HUES6 (cell line): ENCODE measurements around the gene RAE1.

ENCODE experiments used
- H3K27ac ChIP-seq: 2 replicates; pipeline ENCODE4 v1.7.0; 2013; ENCODE audit warnings: low read depth, mild to moderate bottlenecking, low read length, inconsistent platforms
- H3K27me3 ChIP-seq: 2 replicates; pipeline ENCODE4 v1.6.1; 2013; ENCODE audit warnings: low read length; ENCODE audit not compliant: control insufficient read depth, insufficient read depth
- H3K36me3 ChIP-seq: 2 replicates; pipeline ENCODE4 v1.6.1; 2013; ENCODE audit warnings: low read length; ENCODE audit not compliant: control insufficient read depth, insufficient read depth
- H3K4me1 ChIP-seq: 2 replicates; pipeline ENCODE4 v1.6.1; 2013; ENCODE audit warnings: low read length; ENCODE audit not compliant: control insufficient read depth, insufficient read depth
- H3K4me3 ChIP-seq: 2 replicates; pipeline ENCODE4 v1.5.1; 2013; ENCODE audit warnings: low read depth, low read length
- H3K9ac ChIP-seq: one replicate; pipeline ENCODE4 v1.6.1; 2013; ENCODE audit warnings: mild to moderate bottlenecking, low read length
- H3K9me3 ChIP-seq: 2 replicates; pipeline ENCODE4 v1.6.1; 2013; ENCODE audit warnings: low read depth, low read length; ENCODE audit not compliant: control insufficient read depth, insufficient read depth

RAE1 gene

GRCh38 chr20:57420571-57421252, 69.7 kb downstream of the RAE1 start:
- H3K9ac ChIP-seq: no peak overlapping the region
- no peaks in the 10 kb centered on the region for H3K9me3 ChIP-seq
- H3K4me3 ChIP-seq: no peak overlapping the region
- peaks cover 9% of the 10 kb centered on the region for H3K4me1 ChIP-seq
- H3K36me3 ChIP-seq: no peaks in the 10 kb centered on the region
- H3K27me3 ChIP-seq: no peaks in the 10 kb centered on the region
- no peak overlapping the region for H3K27ac ChIP-seq

DNA sequence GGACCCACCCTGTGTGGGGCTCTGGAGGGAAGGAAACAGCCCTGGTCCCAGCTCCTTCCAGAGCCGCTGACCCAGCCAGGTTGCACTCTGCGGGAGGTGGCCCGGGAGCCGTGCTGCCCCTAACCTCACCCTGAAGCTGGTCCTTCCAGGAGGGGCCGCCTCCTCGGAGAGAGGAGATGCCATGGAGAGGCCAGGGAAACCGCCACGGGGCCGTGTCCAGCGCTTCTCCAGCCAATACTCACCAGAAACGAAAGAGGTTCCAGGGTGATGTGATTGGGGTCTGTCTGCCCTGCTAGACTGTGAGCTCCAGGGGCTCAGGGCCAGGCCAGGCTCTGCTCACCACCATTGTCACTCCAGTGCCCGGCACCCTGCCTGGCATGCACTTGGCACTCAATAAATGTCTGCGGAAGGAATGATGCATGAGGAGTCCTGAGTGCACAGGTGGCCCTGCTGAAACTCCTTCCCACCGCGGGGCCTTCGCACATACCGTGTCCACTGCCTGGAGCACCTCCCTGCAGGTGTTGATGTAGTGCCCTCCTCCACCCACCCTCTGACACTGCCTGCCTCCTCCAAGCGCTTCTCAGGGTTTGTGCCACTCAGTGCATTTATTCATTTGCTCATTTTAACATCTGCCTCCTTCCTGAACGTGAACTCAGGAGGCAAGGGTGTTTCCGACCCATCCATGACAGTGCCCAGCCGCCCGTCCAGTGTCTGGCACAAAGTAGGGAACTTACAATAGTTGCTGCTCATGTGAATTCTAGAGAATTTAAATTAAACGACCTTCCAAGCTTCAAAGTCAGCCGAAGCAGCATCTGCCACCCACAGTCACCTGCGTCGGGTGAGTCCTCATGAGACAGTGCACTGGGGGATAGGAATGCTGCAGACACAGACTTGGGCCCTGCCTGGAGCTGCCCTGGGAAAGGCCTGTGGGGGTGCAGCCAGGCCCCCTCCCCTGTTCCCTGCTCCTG, 70.5 kb downstream of the RAE1 start:
- H3K4me1 ChIP-seq: peaks cover 10% of the 10 kb centered on the region
- H3K36me3 ChIP-seq: no peaks in the 10 kb centered on the region
- H3K9me3 ChIP-seq: no peaks in the 10 kb centered on the region
- no peak overlapping the region for H3K4me3 ChIP-seq
- no peaks in the 10 kb centered on the region for H3K27me3 ChIP-seq
- H3K27ac ChIP-seq: no peak overlapping the region
- no peak overlapping the region for H3K9ac ChIP-seq

DNA sequence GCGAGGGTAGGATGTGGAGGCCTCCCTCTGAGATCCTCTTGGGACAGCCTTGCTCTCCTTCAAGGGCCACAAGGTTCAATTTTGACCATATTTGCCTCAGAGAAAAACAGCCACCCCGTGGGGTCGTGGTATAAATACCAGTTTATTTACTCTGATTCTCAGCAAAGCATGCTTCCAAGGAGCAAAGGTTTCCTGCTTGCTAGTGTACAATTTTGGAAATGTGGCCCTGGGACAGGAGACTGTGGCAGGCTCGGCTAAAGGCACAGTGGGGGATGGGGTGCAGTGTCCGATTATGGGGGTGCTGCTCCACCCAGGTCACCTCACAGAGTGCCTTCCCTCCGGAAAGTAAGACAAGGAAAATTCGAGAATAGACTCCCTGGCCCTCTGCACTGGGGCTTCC, 71.2 kb downstream of the RAE1 start:
- Histone ChIP-seq H3K9ac (no peak overlapping the region), H3K9me3 (no peaks in the 10 kb centered on the region), H3K36me3 (no peaks in the 10 kb centered on the region), H3K27me3 (no peaks in the 10 kb centered on the region), H3K4me1 (peaks cover 10% of the 10 kb centered on the region), H3K27ac (no peak overlapping the region), H3K4me3 (no peak overlapping the region)

DNA sequence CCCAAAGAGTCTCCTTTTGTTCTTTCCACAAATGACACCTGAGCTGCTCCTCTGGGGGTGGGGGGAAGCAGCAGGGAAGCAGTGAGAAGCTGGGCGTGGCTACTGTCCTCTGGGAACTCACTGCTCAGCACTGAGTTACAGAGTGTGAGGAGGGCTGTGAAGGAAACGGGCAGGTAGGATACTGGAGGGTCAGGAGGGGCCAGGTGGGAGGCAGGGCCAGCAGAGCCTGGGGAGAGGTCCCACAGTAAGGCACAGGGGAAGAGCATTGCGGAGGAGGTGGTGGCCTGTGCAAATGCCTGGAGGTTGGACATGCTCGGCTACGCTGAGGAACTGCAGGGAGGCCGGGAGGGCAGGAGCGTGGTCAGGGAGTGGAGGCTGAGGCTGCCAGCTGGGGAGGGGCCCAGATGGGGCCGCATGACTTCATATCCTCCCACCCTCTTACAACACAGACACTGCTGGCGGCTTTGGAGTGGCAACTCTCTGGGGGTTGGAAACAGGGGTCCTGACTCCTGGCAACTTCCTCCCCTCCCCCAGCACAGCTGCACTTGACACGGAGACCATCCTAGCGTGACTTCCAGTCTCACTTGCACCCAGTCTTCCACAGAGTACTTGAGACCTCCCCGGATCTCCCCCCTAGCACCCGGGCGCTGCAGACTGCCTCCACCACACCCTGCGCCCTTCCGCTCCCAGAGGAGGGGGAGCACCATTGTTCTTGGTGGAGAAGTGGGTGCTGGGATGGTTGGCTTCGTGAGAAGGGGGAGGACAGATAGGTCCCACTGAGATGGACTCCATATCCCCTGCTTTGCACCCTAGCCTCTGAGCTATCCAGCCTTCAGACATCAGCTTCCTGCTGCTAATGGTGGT, 74.3 kb downstream of the RAE1 start:
- Histone ChIP-seq H3K4me3 (no peak overlapping the region), H3K9me3 (no peaks in the 10 kb centered on the region), H3K27ac (no peak overlapping the region), H3K4me1 (peaks cover 10% of the 10 kb centered on the region), H3K9ac (no peak overlapping the region), H3K36me3 (no peaks in the 10 kb centered on the region), H3K27me3 (no peaks in the 10 kb centered on the region)

DNA sequence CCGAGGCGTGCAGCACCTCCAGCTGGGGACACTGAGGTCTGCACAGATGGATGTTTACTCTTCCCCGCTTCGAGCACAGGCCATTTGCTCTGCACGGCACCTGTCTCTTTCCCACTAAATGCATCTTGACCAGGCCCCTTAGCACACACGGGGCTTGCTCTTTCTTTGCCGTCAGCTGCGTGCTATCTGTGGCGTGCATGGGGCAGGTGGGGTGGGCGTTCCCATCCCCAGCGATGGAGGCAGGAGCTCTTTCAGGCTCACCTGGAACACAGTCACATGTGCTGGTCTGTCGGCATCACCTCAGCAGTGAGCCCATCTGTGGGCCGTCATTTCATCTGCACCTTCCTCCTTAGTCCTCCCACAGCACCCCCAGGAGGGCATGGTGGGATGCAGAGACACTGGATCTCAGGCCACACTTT, 75.2 kb downstream of the RAE1 start:
- peaks cover 10% of the 10 kb centered on the region for H3K4me1 ChIP-seq

GRCh38 chr20:57426831-57427230, 75.8 kb downstream of the RAE1 start:
- Histone ChIP-seq H3K4me3 (no peak overlapping the region), H3K9me3 (no peaks in the 10 kb centered on the region), H3K27ac (no peak overlapping the region), H3K27me3 (no peaks in the 10 kb centered on the region), H3K9ac (no peak overlapping the region), H3K36me3 (no peaks in the 10 kb centered on the region), H3K4me1 (peaks cover 10% of the 10 kb centered on the region)

More for the DNA sequence above, 75.2 kb downstream of the RAE1 start:
- Histone ChIP-seq H3K27ac (no peak overlapping the region), H3K27me3 (no peaks in the 10 kb centered on the region), H3K36me3 (no peaks in the 10 kb centered on the region), H3K9me3 (no peaks in the 10 kb centered on the region), H3K9ac (no peak overlapping the region), H3K4me3 (no peak overlapping the region)

DNA sequence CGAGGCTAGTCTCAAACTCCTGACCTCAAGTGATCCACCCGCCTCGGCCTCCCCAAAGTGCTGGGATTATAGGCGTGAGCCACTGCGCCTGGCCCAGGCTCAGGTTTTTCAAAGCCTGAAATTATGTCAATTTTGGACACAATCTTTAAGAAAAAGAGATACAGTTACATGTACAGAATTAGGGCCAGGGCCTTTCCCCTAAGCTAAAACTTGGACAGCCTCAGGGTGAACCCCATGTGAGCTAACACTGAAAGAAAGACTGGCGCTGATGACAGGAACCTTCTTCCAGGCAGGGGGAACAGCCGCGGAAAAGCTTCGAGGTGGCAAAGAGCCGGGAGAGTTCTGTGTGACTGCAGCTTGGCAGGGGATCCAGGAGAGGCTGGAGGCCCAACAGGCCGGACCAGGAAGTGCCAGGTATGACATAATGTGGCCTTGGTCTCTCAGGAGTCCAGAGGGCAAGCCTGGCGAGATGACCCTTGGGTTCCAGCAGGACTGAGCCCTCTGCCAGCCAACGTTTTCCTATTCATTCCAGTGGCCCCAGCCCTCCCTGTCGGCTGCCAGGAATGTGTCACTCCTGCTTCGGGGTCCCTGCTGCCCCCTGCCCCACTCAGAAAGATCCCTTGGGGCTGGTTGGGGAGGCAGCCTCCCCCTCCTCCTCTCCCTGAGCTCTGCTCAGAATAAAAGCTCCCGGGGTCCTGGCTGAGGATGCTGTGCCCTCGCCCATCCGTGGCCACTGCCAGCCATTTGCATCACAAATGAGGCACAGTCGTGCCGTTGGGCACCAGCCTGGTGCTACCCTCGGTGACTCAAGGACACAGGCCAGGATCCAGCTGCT, 77.5 kb downstream of the RAE1 start:
- Histone ChIP-seq H3K9ac (no peak overlapping the region), H3K4me1 (peaks cover 10% of the 10 kb centered on the region), H3K9me3 (no peaks in the 10 kb centered on the region), H3K27ac (no peak overlapping the region), H3K4me3 (no peak overlapping the region), H3K27me3 (no peaks in the 10 kb centered on the region), H3K36me3 (no peaks in the 10 kb centered on the region)
